H9 (cell line): ENCODE measurements around the gene TSPAN4. TPM values are rescaled to one million over a fixed set of nuclear protein-coding genes. Genes with fewer than 3 reads are reported as not detected.

Experiments
- DNase-seq: peaks from one replicate; pipeline ENCODE4 v3.0.0-alpha.2; 2017
- H2AFZ ChIP-seq: one replicate; pipeline ENCODE4 v1.6.1; 2013; ENCODE audit warnings: mild to moderate bottlenecking, low read length, control low read depth, moderate library complexity
- H2AK5ac ChIP-seq: 2 replicates; pipeline ENCODE4 v1.6.1; 2013; ENCODE audit warnings: low read length, control low read depth, mixed read lengths; ENCODE audit not compliant: insufficient read length
- H2BK120ac ChIP-seq: one replicate; pipeline ENCODE4 v1.6.1; 2013; ENCODE audit warnings: low read depth, mild to moderate bottlenecking, low read length, control low read depth, inconsistent platforms; ENCODE audit not compliant: poor library complexity, severe bottlenecking
- H2BK12ac ChIP-seq: 2 replicates; pipeline ENCODE4 v1.6.1; 2013; ENCODE audit warnings: low read length, control low read depth, mixed read lengths, low read depth; ENCODE audit not compliant: insufficient read length
- H2BK15ac ChIP-seq: 2 replicates; pipeline ENCODE4 v1.6.1; 2013; ENCODE audit warnings: low read depth, low read length, control low read depth
- H2BK20ac ChIP-seq: one replicate; pipeline ENCODE4 v1.6.1; 2013; ENCODE audit warnings: low read depth, mild to moderate bottlenecking, low read length, control low read depth, inconsistent platforms; ENCODE audit not compliant: poor library complexity, severe bottlenecking
- H2BK5ac ChIP-seq: 2 replicates; pipeline ENCODE4 v1.6.1; 2013; ENCODE audit warnings: low read length, control low read depth, mixed read lengths; ENCODE audit not compliant: insufficient read length
- H3K14ac ChIP-seq: 2 replicates; pipeline ENCODE4 v1.6.1; 2013; ENCODE audit warnings: low read length, control low read depth; ENCODE audit not compliant: insufficient read depth
- H3K18ac ChIP-seq: 2 replicates; pipeline ENCODE4 v1.6.1; 2013; ENCODE audit warnings: low read depth, mild to moderate bottlenecking, mixed read lengths, low read length, control low read depth; ENCODE audit not compliant: insufficient read length
- H3K23ac ChIP-seq: 2 replicates; pipeline ENCODE4 v1.6.1; 2013; ENCODE audit warnings: low read length, control low read depth, mixed read lengths, low read depth; ENCODE audit not compliant: insufficient read length
- H3K23me2 ChIP-seq: 2 replicates; pipeline ENCODE4 v1.6.1; 2013; ENCODE audit warnings: low read depth, mild to moderate bottlenecking, mixed read lengths, low read length, control low read depth; ENCODE audit not compliant: insufficient read length, poor library complexity, severe bottlenecking
- H3K27ac ChIP-seq: 2 replicates; pipeline ENCODE4 v1.5.1; 2013; ENCODE audit warnings: low read length, control low read depth, mixed read lengths, low read depth; ENCODE audit not compliant: insufficient read length
- H3K27me3 ChIP-seq: 2 replicates; pipeline ENCODE4 v1.6.1; 2013; ENCODE audit warnings: low read length, control low read depth, inconsistent platforms; ENCODE audit not compliant: insufficient read depth
- H3K4ac ChIP-seq: 2 replicates; pipeline ENCODE4 v1.6.1; 2013; ENCODE audit warnings: low read depth, mild to moderate bottlenecking, control low read depth, inconsistent platforms, low read length, moderate library complexity
- H3K4me1 ChIP-seq: 2 replicates; pipeline ENCODE4 v1.6.1; 2013; ENCODE audit warnings: low read length, control low read depth, inconsistent platforms; ENCODE audit not compliant: insufficient read depth
- H3K4me2 ChIP-seq: 2 replicates; pipeline ENCODE4 v1.6.1; 2013; ENCODE audit warnings: low read length, control low read depth, mixed read lengths; ENCODE audit not compliant: insufficient read length, insufficient read depth
- H3K56ac ChIP-seq: 2 replicates; pipeline ENCODE4 v1.6.1; 2013; ENCODE audit warnings: low read depth, mild to moderate bottlenecking, mixed read lengths, low read length, control low read depth; ENCODE audit not compliant: insufficient read length
- H3K79me1 ChIP-seq: 2 replicates; pipeline ENCODE4 v1.6.1; 2013; ENCODE audit warnings: low read depth, mild to moderate bottlenecking, moderate library complexity, low read length, control low read depth, inconsistent platforms; ENCODE audit not compliant: insufficient read depth, poor library complexity, severe bottlenecking
- H3K79me2 ChIP-seq: 2 replicates; pipeline ENCODE4 v1.6.1; 2013; ENCODE audit warnings: low read length, control low read depth, inconsistent platforms; ENCODE audit not compliant: insufficient read depth
- H3K9ac ChIP-seq: 2 replicates; pipeline ENCODE4 v1.6.1; 2013; ENCODE audit warnings: low read length, control low read depth, mixed read lengths; ENCODE audit not compliant: insufficient read length; ENCODE audit errors: extremely low read depth
- H3K9me3 ChIP-seq: one replicate; pipeline ENCODE4 v1.6.1; 2013; ENCODE audit warnings: low read depth, low read length, inconsistent platforms; ENCODE audit not compliant: control insufficient read depth
- H3T11ph ChIP-seq: one replicate; pipeline ENCODE4 v1.6.1; 2013; ENCODE audit warnings: mild to moderate bottlenecking, low read length, control low read depth, inconsistent platforms
- H4K20me1 ChIP-seq: one replicate; pipeline ENCODE4 v1.6.1; 2013; ENCODE audit not compliant: control insufficient read depth, insufficient read length, insufficient read depth
- H4K5ac ChIP-seq: 2 replicates; pipeline ENCODE4 v1.6.1; 2013; ENCODE audit warnings: low read depth, mild to moderate bottlenecking, mixed read lengths, low read length, control low read depth; ENCODE audit not compliant: insufficient read length
- H4K8ac ChIP-seq: replicated peaks from 2 replicates; pipeline ENCODE4 v1.6.1; 2013; ENCODE audit warnings: low read length, control low read depth, mixed read lengths, low read depth; ENCODE audit not compliant: insufficient read length
- H4K91ac ChIP-seq: 2 replicates; pipeline ENCODE4 v1.6.1; 2013; ENCODE audit warnings: low read depth, mild to moderate bottlenecking, moderate library complexity, mixed read lengths, low read length, control low read depth; ENCODE audit not compliant: insufficient read length
- H3K27ac Mint-ChIP-seq, 3 experiments: 2 replicates in 2 of 3; 3 replicates in 1 of 3; pipeline ENCODE4 v1.8.0; 2020 to 2021; ENCODE audit warnings: mixed read lengths in 3 of 3, mild to moderate bottlenecking in 1 of 3, moderate library complexity in 1 of 3
- H3K27me3 Mint-ChIP-seq: 2 replicates; pipeline ENCODE4 v1.8.0; 2021; ENCODE audit warnings: low read depth, mild to moderate bottlenecking, moderate library complexity, mixed read lengths
- H3K36me3 Mint-ChIP-seq, 3 experiments: 2 replicates in 2 of 3; 3 replicates in 1 of 3; pipeline ENCODE4 v1.8.0; 2020 to 2021; ENCODE audit warnings: low read depth in 3 of 3, mixed read lengths in 3 of 3; ENCODE audit not compliant: insufficient read depth in 1 of 3
- H3K4me1 Mint-ChIP-seq, 2 experiments: 2 replicates each; pipeline ENCODE4 v1.8.0; 2020; ENCODE audit warnings: mixed read lengths in 2 of 2
- H3K4me3 Mint-ChIP-seq, 2 experiments: 2 replicates in 1 of 2; 3 replicates in 1 of 2; pipeline ENCODE4 v1.8.0; 2020 to 2021; ENCODE audit warnings: mild to moderate bottlenecking in 2 of 2, mixed read lengths in 2 of 2, moderate library complexity in 1 of 2
- H3K9me3 Mint-ChIP-seq, 2 experiments: 2 replicates in 1 of 2; 3 replicates in 1 of 2; pipeline ENCODE4 v1.8.0; 2020; ENCODE audit warnings: mild to moderate bottlenecking in 2 of 2, mixed read lengths in 2 of 2, moderate library complexity in 1 of 2
- WGBS: extraction: QIAGEN DNeasy Blood & Tissue Kit; methylation state at CpG from one replicate; pipeline ENCODE4 v1.1.7; 2013; ENCODE audit warnings: missing lambda C conversion rate, low lambda C conversion rate, mixed read lengths; ENCODE audit not compliant: insufficient read length; ENCODE audit errors: extremely low coverage; 5-methylcytosine and 5-hydroxymethylcytosine counted together
- total RNA-seq: library from RNA; stranded (reverse); gene quantifications from 2 replicates; pipeline ENCODE4 v1.2.1, GENCODE V29; 2021
- TF ChIP-seq, protein P1 (sequence below): fragments of 200-600 bp; sonication (generic); conservative IDR thresholded peaks from 3 replicates; pipeline ENCODE4 v1.8.0; 2021; ENCODE audit warnings: antibody characterized with exemption, mild to moderate bottlenecking

Gene TSPAN4
- total RNA-seq, 1 experiment from 2014 or later = 64.6 TPM

DNA sequence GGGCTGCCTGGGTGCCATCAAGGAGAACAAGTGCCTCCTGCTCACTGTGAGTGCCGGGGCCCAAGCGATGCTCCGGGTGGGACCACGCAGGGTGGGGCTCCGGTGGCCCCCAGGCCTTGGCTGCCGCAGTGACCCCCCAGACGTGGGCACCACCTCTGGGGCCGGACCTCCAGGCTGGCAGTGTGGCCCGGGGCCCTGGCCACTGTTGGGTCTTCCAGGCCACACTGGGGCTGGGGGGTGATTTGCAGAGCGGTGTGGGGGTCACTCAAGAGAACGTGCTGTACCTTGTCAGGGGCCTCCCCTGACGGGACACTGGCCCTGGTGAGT is 20.0 kb downstream of the TSPAN4 start:
- DNase-seq = no peak
- Histone ChIP-seq H4K91ac (no peak overlapping the region), H4K8ac (no peak overlapping the region), H3K79me2 (no peaks in the 10 kb centered on the region), H4K5ac (no peak overlapping the region), H3K4me2 (no peak overlapping the region), H2BK5ac (no peak overlapping the region), H3K27me3 (no peaks in the 10 kb centered on the region), H3K27ac (no peak overlapping the region), H2BK12ac (no peak overlapping the region), H2BK20ac (no peak overlapping the region), H3K4ac (no peak overlapping the region), H3K79me1 (no peaks in the 10 kb centered on the region), H2BK120ac (no peak overlapping the region), H3K23ac (no peak overlapping the region), H3K9ac (no peak overlapping the region), H3K14ac (no peak overlapping the region), H2BK15ac (no peak overlapping the region), H2AFZ (no peak overlapping the region), H3K56ac (no peak overlapping the region), H4K20me1 (no peaks in the 10 kb centered on the region), H3K18ac (no peak overlapping the region), H2AK5ac (no peak overlapping the region), H3K9me3 (no peaks in the 10 kb centered on the region), H3K4me1 (no peaks in the 10 kb centered on the region; the same call in 1 of the 2 replicates), H3K23me2 (no peaks in the 10 kb centered on the region), H3T11ph (no peak overlapping the region)
- 0 out of 7 replicates have a peak overlapping the region, but pooled peaks of 1 of the 3 experiments have one; percentile 51 for H3K27ac Mint-ChIP-seq
- H3K27me3 Mint-ChIP-seq = peaks cover 18% of the 10 kb centered on the region
- peaks cover 18 to 55% of the 10 kb centered on the region in 2 experiments for H3K4me1 Mint-ChIP-seq
- no CpG with 5 or more reads among the region's 12 CpGs for WGBS
- peaks cover 1 to 17% (median 5%) of the 10 kb centered on the region in 3 experiments; a peak in 4 of 7 replicates for H3K36me3 Mint-ChIP-seq
- TF ChIP-seq, protein P1, sequence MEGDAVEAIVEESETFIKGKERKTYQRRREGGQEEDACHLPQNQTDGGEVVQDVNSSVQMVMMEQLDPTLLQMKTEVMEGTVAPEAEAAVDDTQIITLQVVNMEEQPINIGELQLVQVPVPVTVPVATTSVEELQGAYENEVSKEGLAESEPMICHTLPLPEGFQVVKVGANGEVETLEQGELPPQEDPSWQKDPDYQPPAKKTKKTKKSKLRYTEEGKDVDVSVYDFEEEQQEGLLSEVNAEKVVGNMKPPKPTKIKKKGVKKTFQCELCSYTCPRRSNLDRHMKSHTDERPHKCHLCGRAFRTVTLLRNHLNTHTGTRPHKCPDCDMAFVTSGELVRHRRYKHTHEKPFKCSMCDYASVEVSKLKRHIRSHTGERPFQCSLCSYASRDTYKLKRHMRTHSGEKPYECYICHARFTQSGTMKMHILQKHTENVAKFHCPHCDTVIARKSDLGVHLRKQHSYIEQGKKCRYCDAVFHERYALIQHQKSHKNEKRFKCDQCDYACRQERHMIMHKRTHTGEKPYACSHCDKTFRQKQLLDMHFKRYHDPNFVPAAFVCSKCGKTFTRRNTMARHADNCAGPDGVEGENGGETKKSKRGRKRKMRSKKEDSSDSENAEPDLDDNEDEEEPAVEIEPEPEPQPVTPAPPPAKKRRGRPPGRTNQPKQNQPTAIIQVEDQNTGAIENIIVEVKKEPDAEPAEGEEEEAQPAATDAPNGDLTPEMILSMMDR = no peak
- H3K4me3 Mint-ChIP-seq = peak overlapping the region in 1 of 2 experiments; percentile 64; a peak in 3 of 5 replicates
- H3K9me3 Mint-ChIP-seq = no peaks in the 10 kb centered on the region
